ENCODE measurements around the gene OPN5. TPM values are rescaled to one million over a fixed set of nuclear protein-coding genes. Genes with fewer than 3 reads are reported as not detected.

The OPN5 gene
- total RNA-seq = not detected

GRCh38 chr6:47781732-47782131 lies at the start of gene OPN5:
Gene OPN5 (plus strand): TSS chr6:47782032. CDS start chr6:47782067, 35 bp downstream.

Small RNA genes lying within 50 kb of the gene (small RNA-seq; reads per million reads assigned to genes)
- 0.09 to 0.41 reads per million in 2 donors for gene RNU1-105P

Other genes starting within 250 kb of the OPN5 start
- gene ADGRF4, start 83.5 kb upstream of the OPN5 start, total RNA-seq = not detected

Measured in melanocyte of skin (primary cell).